NCI-H526 treated with DMSO at 0.1 percent for 48 hours (cell line): Measurements from ENCODE around the gene DLG2.
A peak's percentile ranks its signal among the peaks of the same experiment; 100 is the strongest.
"Not testable (repeated sequence)": the region's sequence is repeated elsewhere in the genome, so short reads cannot be mapped to it uniquely, and the experiment has no call there.

Experiments
- DNase-seq: peaks from one replicate; lab custom pipeline; 2025; lab: John Stamatoyannopoulos, UW

Gene DLG2

DNA sequence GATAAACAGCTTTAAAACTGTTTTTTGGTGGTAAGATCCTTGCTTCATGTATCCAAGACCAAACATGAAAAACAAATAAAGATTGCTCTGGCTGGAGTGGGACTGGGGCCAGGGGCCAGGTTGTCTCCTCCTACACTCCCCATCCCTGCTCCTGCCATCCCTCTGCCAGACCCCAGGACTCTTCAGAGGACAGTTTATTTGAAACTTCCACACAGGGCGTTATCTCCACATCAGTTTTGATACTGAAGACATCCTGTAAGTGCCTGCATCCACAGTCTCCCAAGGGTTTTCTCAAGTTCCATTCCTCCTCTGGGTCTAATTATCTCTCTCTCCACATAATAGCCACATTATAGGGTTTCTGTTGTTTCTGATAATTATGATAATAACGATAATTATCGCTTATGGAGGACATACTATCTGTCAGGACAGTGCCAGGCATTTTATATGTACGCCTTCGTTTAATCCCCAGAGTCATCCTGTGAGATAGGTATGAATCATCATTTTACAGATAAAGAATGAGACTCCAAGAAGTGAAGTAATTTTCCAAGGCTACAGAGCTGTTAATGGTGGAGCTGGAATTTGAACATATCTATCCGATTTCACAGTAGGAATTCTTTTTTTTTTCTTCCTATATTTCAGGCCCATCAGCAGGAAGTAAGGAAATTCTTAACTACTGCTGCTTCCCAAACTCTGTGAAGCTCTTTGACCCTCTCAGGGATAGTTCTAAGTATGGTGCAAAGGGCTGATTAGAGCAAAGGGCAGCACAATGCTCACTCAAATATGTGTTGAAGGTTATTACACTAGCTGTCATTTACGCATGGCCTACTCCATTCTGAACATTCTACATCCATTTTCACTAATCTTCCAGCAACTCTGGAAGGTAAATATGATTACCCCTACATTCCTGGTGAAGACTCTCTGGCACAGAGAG is 1852.9 kb downstream of the DLG2 start:
- DNase-seq = no peak

DNA sequence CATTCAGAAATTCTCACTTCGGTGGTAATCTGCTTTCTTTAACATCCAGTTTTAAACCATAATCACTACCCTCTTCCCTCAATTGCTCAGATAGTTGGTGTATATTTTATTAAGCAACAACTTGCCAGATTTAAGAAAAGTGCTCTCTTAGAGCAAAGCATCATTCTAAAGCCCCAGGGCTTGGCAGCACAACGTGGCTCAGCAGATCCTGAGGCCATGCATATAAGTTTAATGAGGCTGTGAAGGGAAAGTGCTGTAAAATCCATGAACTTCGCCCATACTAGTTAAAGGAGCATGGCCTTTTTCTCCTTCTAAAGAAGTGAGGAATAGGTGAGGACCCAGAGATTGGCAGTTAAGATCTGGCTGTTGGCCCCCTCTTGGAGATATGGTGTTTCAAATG is 1858.7 kb downstream of the DLG2 start:
- no peak for DNase-seq

DNA sequence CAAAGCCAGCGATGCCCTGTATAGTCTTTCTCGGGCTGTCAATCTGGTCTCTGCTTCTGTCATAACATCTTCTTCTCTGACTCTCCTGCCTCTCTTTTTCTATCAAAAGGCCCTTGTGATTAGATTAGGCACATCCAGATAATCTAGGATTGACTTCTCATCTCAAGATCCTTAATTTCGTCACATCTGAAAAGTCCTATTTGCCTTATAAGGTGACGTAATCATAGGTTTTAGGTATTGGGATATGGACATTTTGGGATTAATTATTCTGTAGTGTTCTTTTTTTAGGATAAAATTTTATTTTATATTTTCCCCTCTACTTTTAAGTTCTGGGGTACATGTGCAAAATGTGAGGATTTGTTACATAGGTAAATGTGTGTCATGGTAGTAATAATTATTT is 1860.2 kb downstream of the DLG2 start:
- no peak for DNase-seq

DNA sequence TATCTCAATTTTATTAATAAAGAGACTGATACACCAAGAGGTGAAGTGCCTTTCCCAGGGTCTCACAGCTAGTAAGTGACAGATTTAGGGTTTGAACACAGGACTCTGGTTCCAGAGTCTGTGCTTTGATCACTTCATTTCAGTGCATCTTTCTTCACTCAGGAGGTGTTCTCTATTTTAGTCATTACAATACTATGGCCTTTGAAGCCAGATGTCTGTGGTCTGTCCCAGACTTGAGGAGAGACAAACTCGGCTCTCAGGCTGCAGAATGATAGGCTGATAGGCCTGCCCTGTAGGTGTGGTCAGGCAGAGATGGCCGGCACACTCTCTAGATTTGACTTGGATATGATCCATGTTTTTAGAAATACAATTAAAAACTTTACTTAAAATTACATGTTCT is 1862.5 kb downstream of the DLG2 start:
- DNase-seq = no peak

DNA sequence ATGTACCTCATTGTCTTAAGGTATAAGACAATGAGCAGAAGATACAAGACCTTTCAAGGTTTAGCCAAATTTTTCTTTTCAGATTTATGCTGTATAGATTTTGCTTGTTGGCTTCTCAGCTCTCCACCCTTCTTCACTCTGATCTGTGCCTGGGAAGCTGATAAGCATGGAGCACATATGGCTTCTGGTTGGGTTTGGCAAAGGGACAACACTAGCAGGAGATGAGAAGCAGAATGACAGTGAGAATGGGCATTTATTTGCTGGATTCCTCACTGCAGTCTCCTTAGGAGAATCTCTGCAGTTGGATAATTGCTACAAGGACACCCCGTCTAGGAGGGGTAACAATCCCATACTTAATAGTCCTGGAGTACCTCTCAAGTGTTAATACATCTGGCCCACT is 1866.2 kb downstream of the DLG2 start:
- no peak for DNase-seq

DNA sequence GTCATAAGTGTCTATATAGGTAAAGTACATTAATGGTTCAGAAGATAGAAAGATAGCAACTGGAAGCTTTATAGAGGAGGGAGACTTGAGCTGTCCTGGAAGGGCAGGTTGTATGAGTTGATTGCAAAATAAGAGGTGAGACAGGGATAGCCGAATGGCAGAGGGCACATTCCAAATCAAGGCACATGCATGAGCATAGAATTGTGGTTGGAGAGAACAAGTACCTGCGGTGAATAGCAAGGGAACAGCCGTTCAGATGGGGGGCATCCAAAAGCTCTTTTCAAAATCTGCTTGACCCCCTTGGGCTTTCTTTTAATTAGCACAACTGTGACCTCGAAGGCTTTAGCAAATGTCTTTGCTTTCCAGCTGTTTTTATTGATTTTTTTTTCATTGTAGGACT is 1868.0 kb downstream of the DLG2 start:
- DNase-seq = no peak

DNA sequence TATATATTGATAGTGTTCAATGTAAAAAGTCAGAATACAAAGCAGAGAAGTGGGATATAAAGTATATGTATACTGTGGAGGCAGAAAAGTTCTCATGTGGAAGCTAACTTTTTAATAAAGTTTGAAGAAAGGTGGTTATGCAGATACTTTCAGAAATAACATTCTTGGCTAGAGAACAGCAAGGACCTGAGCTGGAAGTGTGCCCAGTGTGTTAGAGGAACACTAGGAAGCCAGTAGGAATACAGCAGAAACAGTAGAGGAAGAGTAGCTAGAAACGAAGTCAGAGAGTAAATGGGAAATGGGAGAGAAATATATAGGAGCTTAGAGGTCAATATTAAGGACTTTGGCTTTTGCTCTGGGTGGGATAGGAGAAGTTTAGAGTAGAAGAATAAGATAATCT is 1876.1 kb downstream of the DLG2 start:
- DNase-seq = no peak

DNA sequence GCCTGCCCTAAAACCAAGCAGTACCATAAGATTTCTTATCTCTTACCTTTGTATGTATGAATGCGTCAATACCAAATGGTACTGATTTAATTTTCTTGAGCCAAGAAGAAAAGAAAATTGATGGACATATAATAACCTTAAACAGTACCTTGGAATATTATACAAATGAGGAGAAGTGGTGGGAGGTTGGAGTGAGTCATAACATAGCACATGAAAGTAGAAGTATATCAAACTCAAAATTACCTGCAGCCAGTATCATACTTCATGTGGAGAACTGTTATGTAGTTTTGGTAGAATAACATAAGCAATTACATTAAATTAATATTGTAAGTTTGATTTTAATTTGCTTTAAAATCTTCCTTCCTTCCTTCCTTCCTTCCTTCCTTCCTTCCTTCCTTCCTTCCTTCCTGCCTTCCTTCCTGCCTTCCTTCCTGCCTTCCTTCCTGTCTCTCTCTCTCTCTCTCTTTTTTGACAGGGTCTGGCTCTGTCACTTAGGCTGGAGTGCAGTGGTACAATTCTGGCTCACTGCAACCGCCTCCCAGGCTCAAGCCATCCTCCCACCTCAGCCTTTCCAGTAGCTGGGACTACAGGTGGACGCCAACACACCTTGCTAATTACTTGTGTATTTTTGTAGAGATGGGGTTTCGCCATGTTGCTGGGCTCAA is 1880.1 kb downstream of the DLG2 start:
- DNase-seq = no peak

DNA sequence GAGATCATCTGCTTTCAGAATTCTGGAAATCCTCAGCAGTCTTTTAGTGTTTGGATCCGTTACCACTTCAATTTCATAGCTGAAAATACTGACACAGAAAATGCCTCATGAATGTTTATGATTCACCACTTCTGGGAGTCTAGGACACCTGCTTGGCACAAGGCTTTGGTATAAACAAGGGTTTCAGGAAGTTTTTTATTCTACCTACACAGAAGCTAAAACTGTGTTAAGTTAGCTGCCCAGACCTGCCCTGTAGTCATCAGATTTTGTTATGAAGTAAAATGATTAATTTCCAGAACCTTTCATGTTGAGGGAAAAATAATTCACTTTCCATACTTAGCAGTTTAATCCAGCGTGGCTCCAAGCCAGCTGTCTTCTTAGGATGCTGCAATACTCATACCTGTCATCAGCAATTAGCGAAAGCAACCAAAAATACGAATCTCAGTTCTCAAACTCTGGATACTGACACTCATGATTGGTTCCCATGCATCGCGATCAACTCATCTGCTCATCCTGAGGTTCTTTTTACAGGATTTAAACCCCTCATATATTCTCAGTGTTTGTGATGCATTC is 1882.4 kb downstream of the DLG2 start:
- DNase-seq = no peak

DNA sequence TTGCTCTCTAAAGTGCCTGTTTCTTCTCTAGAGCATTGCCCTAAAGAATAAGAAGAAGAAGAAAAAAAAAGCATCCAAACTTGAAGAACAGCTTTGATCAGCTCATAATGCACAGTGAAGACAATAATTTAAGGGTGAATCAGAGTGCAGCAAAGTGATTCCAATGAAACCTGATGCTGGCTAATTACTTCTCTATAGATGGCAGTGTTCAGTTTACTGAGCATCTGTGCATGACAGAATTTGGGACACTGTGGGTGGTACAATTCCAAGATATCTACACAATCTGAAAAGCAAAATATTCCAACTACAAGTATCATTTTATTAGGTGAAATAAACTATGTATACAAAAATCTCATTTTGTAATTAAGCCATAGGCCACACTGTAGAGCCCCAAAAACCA is 1890.5 kb downstream of the DLG2 start:
- DNase-seq = no peak

DNA sequence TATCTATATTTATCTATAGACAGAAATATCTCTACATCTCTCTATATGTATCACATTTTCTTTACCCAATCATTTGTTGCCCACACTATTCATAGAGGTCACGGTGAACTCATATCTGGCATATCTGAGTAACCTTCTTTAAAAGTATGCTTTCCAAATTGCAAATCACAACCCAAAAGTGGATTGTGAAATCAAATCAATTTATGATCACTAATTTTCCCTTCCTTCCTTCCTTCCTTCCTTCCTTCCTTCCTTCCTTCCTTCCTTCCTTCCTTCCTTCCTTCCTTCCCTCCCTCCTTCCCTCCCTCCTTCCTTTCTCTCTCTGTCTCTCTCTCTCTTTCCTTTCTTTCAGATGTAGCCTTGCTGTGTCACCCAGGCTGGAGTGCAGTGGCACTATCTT is 1893.0 kb downstream of the DLG2 start:
- no peak for DNase-seq

DNA sequence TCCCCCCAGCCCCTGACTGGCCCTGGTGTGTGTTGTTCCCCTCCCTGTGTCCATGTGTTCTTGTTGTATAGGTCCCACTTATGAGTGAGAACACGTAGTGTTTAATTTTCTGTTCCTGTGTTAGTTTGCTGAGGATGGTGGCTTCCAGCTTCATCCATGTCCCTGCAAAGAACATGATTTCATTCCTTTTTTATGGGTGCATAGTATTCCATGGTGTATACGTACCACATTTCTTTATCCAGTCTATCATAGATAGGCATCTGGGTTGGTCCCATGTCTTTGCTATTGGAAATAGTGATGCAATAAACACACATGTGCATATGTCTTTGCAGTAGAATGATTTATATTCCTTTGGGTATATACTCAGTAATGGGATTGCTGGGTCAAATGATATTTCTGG is 1895.9 kb downstream of the DLG2 start:
- DNase-seq = not testable (repeated sequence)

DNA sequence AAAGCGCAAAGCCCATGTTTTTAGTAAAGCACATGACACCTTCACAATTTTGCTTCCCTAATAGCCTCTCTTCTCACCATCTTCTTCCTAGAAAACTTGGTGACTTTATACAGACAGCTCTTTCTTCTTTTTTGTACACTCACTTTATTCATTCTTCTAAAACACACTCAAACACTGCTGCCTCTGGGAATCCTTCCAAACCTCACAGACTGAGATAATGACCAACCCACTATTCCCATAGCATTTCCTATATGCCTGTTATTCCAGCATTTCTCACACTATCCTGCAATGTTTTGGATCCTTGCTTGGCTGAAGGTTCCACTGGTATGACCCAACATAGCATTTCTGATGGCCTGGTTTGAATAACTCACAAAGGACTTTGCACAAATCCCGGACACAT is 1898.9 kb downstream of the DLG2 start:
- no peak for DNase-seq

DNA sequence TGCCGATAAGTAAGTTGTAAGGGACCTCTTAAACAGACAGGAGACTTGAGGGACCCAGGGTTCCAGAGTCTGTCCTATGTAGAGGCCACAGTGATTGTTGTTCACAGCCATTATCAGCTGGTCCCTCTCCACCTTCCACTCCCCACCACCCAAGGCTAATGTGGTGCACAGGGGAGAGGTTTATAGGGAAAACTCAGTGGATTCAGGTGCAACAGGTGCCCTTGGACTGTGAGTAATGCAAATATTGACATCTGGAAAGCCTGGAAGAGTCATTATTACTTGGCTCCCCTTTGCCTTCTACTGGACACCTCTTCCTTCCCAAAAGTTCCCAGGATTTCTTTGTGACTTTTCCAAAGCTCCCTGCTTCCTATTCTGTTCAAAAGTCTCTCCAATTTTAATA is 1899.9 kb downstream of the DLG2 start:
- no peak for DNase-seq

DNA sequence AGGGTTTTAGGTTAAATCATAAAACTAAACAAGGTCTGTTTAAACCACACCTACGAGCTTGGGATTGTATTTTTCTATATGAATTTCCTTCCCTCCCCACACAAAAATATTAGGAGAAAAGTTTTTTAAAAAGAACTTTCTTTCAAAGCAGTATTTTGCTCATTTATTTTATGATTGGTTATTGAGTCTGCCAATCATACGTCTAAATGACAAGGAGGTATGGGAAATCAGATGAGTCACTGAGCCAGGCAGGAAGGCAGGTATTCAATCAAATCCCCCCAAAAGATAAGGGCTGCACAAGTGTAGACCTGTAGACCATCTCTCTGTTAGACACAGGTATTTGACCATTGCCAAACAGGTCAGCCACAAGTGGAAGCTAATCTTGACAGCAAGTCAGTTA is 1900.8 kb downstream of the DLG2 start:
- no peak for DNase-seq

DNA sequence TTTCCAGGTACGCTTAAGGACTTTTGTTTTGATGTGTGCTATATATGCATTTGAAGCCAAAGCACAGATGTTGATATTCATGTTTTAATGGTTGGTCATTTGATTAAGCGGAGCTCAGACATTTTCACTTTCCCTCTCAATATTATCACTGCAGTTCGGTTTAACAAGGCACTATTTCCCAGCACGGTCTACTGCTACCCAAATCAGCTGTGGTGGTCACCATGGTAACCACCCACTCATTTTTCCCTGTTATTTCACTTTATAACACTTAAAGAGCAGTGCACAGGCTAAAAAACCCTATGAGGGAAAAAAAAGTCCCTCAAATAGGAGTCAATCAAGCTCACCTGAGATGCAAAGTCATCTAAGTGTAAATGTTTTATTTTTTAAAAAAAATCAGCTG is 1901.4 kb downstream of the DLG2 start:
- DNase-seq = peak; percentile 83

DNA sequence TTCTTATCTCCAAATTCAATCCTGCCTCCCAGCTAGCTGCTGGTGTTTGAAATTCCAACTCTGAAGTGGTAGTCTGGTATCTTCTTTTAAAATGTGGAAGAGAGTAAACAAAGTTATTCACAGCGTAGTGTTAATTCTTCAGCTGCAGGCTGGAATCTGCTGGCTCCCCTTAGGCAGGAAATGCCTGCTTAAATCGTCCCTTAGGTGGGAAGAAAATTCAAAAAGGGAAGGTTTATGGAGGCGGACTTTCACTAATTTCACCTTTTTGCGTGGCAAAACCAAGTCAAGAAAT is 1901.9 kb downstream of the DLG2 start:
- peak; percentile 54 for DNase-seq

DNA sequence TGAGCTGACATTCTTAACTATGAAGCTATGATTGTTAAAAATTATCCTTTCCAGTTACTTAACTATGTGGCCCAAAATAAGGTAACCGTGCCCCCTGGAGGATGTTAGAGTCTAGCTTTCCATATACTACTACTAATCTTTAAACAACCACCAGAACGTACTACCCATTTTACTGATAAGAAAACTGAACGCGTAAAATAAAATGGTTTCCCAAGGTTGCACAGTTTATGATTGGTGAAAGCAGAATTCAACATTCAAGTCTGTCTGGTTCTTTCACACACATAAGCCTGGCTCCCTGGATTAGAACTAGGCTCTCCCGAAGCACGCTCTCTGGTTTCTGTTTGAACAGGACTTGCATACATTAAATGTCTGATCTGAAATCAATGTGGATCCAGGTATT is 1903.1 kb downstream of the DLG2 start:
- peak; percentile 75 for DNase-seq

DNA sequence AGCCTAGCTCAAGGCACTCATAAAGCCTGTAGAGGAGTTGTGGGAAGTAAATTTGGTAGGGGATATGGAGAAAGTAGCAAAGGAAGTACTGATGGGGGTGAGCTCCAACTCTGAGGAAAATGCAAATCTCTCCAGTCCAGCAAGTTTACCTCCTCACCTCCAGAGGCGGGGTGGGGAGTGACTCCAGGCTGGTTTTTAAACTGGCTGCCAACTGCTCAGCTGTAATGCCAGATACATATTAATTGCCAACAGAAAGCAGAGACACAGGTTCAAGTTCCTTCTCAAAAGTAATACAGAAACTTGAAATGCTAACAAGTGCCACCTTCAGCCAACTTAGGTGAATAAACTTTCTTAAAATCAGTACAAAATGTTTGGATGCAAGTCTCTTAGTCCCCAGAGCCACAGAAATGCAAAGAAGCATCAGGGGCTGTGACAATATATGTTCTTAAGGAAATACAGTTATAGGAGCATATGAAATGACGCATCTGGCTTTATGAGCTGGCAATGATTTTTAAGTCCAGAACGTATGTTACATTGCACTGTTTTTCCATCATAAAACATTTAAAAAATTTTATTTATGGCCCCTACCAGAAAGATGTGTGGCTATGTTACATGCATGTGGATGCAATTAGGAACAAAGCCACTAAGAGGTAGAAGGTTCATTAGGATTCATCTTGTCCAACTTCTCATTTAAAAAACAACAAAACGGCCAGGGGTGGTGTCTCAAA is 1904.6 kb downstream of the DLG2 start:
- DNase-seq = peak; percentile 60

DNA sequence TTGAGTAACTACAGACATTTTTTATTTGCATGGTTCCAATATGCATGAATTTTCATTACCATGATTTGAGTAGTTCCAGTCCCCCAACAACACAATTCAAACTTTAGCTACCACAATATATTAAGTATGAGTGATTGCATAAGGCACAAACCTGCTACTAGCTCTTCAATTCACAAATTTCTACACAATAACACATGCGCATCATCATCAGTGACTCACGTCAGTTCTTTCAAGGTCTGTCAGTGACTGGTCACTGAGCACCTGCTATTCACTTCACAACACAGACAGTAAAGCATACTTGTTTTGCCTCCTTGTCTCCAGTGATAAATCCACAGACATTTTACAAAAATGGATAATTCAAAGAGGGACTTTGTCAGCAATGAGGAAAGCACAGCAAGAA is 1905.9 kb downstream of the DLG2 start:
- DNase-seq = peak; percentile 28

DNA sequence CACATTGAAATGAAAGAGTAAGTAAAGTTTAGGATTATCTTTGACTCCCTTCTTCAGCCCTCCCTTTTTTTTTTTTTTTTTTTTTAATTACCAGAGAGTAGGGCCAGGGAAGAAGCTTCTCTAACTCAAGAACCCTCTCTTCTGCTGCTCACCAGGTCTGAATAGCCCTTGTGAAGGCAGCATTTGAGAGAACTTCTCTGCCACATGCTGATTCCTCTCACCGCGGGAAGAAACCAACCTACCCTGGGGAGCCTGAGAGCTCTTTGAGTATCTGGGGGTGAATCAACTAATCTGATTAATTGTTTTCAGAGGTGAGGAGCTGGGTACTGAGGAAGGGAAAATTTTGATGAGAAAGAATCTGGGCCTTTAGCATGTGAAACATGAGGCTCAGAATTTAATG is 1906.5 kb downstream of the DLG2 start:
- no peak for DNase-seq

DNA sequence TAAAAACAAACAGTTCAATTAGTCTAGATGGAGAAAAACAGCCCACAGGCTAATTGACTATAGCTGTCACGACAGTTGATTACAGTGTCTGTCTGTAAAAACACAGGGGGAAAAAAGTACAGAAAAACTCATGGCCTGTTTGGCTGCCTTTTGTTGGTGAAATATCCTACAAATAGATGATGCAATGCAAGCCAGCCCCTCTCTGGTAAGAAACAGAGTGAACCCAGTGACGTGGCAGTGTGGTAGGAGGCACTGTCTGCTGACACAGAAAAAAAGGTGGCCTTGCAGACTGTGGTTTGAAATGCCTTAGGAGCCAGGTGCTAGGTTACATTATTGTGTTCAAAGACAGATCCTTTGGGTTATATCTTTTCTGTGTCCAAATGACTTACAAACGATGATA is 1909.6 kb downstream of the DLG2 start:
- DNase-seq = no peak
